ENCODE data around the gene RNF113B.

The RNF113B gene

GRCh38 chr13:98171900-98172589 lies 5.0 kb downstream of the RNF113B start:
- H3K4me2 ChIP-seq (ENCODE audit: low read length), result no peak overlapping the region
- no peaks in the 10 kb centered on the region for H3K9me3 ChIP-seq (ENCODE audit: low read length)
- TF ChIP-seq CTCF (IDR thresholded peaks at IDR 0.05; ENCODE audit: low read length) (no peak), EZH2 (IDR thresholded peaks at IDR 0.05; ENCODE audit: borderline replicate concordance, low read length) (no peak)
- H3K4me3 ChIP-seq (ENCODE audit: low read depth, low read length, poor library complexity, severe bottlenecking), result no peak overlapping the region
- H3K9ac ChIP-seq (ENCODE audit: low read length), result no peak overlapping the region
- no peaks in the 10 kb centered on the region for H3K27me3 ChIP-seq (ENCODE audit: insufficient read depth, low read length)
- no peak overlapping the region for H3K27ac ChIP-seq (ENCODE audit: low read depth, low read length, poor library complexity, severe bottlenecking)
- no peaks in the 10 kb centered on the region for H4K20me1 ChIP-seq (ENCODE audit: insufficient read depth, low read length)
- no peak overlapping the region for H2AFZ ChIP-seq (ENCODE audit: low read length)
- H3K36me3 ChIP-seq (ENCODE audit: insufficient read depth, low read length), result no peaks in the 10 kb centered on the region
- no peaks in the 10 kb centered on the region for H3F3A ChIP-seq (ENCODE audit: insufficient read depth, low read length)
- H3K79me2 ChIP-seq (ENCODE audit: insufficient read depth, low read length), result no peaks in the 10 kb centered on the region
- no peaks in the 10 kb centered on the region for H3K9me2 ChIP-seq (ENCODE audit: low read depth, low read length)
- no peaks in the 10 kb centered on the region for H3K4me1 ChIP-seq (ENCODE audit: insufficient read depth, low read length, severe bottlenecking)

- no peak overlapping the region for H3K27ac ChIP-seq (ENCODE audit: low read depth, low read length, poor library complexity, severe bottlenecking)
- H3K9ac ChIP-seq (ENCODE audit: low read length), result no peak overlapping the region
- H2AFZ ChIP-seq (ENCODE audit: low read length), result no peak overlapping the region
- H3K27me3 ChIP-seq (ENCODE audit: insufficient read depth, low read length), result no peaks in the 10 kb centered on the region
- no peaks in the 10 kb centered on the region for H3K79me2 ChIP-seq (ENCODE audit: insufficient read depth, low read length)
- H3K9me2 ChIP-seq (ENCODE audit: low read depth, low read length), result no peaks in the 10 kb centered on the region
- H3K4me3 ChIP-seq (ENCODE audit: low read depth, low read length, poor library complexity, severe bottlenecking), result no peak overlapping the region
- no peaks in the 10 kb centered on the region for H4K20me1 ChIP-seq (ENCODE audit: insufficient read depth, low read length)
- no peaks in the 10 kb centered on the region for H3F3A ChIP-seq (ENCODE audit: insufficient read depth, low read length)
- TF ChIP-seq EZH2 (IDR thresholded peaks at IDR 0.05; ENCODE audit: borderline replicate concordance, low read length) (no peak), CTCF (IDR thresholded peaks at IDR 0.05; ENCODE audit: low read length) (no peak)
- H3K9me3 ChIP-seq (ENCODE audit: low read length), result no peaks in the 10 kb centered on the region
- no peaks in the 10 kb centered on the region for H3K36me3 ChIP-seq (ENCODE audit: insufficient read depth, low read length)
- H3K4me1 ChIP-seq (ENCODE audit: insufficient read depth, low read length, severe bottlenecking), result no peaks in the 10 kb centered on the region
- no peak overlapping the region for H3K4me2 ChIP-seq (ENCODE audit: low read length)
Measured at GRCh38 chr13:98169331-98169730, 7.7 kb downstream of the RNF113B start.

- no peak overlapping the region for H3K27ac ChIP-seq (ENCODE audit: low read depth, low read length, poor library complexity, severe bottlenecking)
- H3K4me2 ChIP-seq (ENCODE audit: low read length), result no peak overlapping the region
- TF ChIP-seq CTCF (IDR thresholded peaks at IDR 0.05; ENCODE audit: low read length) (no peak), EZH2 (IDR thresholded peaks at IDR 0.05; ENCODE audit: borderline replicate concordance, low read length) (no peak)
- H3K27me3 ChIP-seq (ENCODE audit: insufficient read depth, low read length), result no peaks in the 10 kb centered on the region; the same call in 1 of the 2 replicates
- H3K9me3 ChIP-seq (ENCODE audit: low read length), result no peaks in the 10 kb centered on the region
- no peaks in the 10 kb centered on the region for H3K4me1 ChIP-seq (ENCODE audit: insufficient read depth, low read length, severe bottlenecking)
- no peak overlapping the region for H3K4me3 ChIP-seq (ENCODE audit: low read depth, low read length, poor library complexity, severe bottlenecking)
- H2AFZ ChIP-seq (ENCODE audit: low read length), result no peak overlapping the region
- H3K9me2 ChIP-seq (ENCODE audit: low read depth, low read length), result no peaks in the 10 kb centered on the region
- no peaks in the 10 kb centered on the region for H4K20me1 ChIP-seq (ENCODE audit: insufficient read depth, low read length)
- no peak overlapping the region for H3K9ac ChIP-seq (ENCODE audit: low read length)
- H3K36me3 ChIP-seq (ENCODE audit: insufficient read depth, low read length), result no peaks in the 10 kb centered on the region
- no peaks in the 10 kb centered on the region for H3F3A ChIP-seq (ENCODE audit: insufficient read depth, low read length)
- H3K79me2 ChIP-seq (ENCODE audit: insufficient read depth, low read length), result no peaks in the 10 kb centered on the region
Measured at GRCh38 chr13:98162935-98163334, 14.1 kb downstream of the RNF113B start.
